Inferior parietal cortex (tissue), 1 donor: Measurements from ENCODE around the gene COL18A1.

Source experiments
- DNase-seq: peaks from one replicate; pipeline ENCODE4 v3.0.0-alpha.2; 2016; ENCODE audit errors: extremely low spot score

COL18A1 gene

DNA sequence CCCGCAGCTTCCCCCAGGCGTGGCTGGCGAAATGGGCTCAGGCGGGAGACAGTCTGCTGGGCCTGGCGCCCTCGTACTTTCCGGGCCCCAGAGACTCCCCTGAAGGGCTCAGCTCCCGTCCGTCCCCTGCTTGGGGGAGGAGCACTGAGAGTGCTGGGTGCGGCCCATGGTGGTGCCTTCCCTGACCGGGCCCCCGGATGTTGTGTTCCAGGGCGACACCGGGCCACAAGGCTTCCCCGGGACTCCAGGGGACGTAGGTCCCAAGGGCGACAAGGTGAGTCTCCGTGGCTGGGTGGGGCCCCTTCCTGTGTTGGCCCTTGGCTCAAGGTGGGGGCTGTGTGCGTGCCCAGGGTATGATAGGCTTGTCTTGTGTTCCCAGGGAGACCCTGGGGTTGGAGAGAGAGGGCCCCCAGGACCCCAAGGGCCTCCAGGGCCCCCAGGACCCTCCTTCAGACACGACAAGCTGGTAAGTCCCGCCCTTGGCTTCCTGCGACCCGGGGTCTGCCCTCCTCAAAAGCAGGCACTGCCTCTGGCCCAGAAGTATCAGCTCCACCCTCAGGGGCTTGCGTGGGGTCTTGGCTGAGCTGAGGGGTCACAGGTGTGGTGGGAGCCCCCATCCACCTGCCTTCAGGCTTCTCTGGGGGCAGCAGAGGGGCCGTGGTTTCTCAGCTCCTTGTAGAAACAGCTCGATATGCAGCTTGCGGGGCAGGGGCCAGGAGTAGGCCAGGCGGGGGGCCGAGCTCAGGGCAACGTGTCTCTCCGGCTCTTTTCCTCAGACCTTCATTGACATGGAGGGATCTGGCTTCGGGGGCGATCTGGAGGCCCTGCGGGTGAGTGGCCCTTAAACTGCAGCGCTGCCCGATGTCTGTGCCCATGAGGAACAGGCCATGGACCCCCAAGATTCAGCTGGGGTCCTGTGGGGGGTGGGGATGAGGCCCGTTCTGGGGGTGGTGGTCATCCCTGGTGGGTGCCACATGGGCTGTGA, 75.0 kb downstream of the COL18A1 start:
- DNase-seq: no peak

DNA sequence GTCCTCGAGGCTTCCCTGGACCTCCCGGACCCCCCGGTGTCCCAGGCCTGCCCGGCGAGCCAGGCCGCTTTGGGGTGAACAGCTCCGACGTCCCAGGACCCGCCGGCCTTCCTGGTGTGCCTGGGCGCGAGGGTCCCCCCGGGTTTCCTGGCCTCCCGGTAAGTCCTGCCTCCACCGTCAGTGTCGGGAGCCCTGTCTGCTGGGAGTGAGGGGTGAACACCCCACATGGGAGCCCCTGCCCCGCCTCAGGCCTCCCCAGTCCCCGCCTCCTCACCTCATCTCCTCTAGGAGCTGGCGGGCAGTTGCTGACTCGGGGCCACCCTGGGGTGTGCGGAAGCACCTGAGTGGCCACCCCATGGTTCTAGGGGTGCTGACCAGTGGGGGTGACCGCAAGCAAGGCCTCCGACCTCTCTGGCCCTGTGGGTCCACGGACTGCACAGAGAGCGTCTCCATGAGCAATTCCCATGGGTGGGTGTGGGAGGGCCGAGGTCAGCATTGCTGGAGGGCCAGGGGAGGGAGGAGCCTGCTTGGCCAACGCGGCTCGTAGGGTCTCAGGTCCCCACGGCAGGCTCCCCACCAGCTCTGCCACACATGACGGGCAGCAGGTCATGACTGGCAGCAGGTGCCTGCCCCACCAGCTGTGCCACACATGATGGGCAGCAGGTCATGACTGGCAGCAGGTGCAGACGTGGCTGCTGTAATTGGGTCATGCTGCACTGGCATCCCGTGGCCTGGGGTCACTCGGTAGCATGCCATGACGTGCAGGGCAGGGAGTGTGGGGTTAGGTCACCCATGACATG, 75.9 kb downstream of the COL18A1 start:
- DNase-seq: no peak

GRCh38 chr21:45481566-45481965, 76.6 kb downstream of the COL18A1 start:
- no peak for DNase-seq

DNA sequence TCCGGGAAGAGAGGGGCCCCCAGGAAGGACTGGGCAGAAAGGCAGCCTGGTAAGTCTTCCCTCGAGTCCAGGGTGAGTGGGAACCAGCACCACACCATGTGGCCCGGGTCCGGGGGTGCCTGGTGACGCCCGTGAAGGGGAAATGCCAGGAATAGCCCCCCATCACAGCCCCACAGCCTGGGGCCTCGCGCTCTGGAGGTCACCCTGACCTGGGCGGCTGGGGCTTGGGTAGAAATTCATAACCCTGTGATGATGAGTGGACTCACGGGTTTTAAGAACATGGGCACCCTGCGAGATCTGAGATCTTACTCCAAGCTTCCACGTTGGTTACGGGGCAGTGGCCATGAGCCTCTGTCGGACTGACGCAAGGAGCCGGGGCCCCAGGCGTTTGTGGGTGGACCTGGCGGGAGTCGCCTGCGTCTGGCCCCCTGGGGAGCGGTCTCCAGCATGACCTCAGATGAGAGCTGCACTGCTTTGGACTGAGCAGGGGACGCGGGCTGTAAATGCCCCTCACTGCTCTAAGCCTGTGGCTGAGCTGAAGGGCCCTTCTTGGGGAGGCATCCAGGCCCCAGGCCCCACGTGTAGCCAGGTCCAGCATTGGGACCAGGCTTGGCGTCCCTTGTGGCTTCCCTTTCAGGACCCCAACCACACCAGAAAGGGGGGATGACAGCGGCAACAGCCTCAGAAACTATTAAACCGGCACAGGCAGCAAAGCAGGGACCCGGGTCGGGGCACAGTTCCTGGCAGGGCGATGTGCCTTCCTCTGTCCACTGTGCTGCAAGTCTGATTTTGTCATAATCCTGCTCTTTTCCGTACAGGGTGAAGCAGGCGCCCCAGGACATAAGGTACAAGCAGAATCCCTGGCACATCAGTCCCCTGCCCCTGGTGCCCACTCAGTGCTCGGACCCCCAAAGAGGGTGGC, 77.3 kb downstream of the COL18A1 start:
- no peak for DNase-seq

GRCh38 chr21:45482899-45483821, 78.2 kb downstream of the COL18A1 start:
- no peak for DNase-seq

- no peak for DNase-seq
Measured at GRCh38 chr21:45484318-45484717, 79.4 kb downstream of the COL18A1 start.

GRCh38 chr21:45485686-45486442, 80.9 kb downstream of the COL18A1 start:
- no peak for DNase-seq

GRCh38 chr21:45486443-45487160, 81.6 kb downstream of the COL18A1 start:
- no peak for DNase-seq

GRCh38 chr21:45487161-45487806, 82.3 kb downstream of the COL18A1 start:
- DNase-seq: no peak

DNA sequence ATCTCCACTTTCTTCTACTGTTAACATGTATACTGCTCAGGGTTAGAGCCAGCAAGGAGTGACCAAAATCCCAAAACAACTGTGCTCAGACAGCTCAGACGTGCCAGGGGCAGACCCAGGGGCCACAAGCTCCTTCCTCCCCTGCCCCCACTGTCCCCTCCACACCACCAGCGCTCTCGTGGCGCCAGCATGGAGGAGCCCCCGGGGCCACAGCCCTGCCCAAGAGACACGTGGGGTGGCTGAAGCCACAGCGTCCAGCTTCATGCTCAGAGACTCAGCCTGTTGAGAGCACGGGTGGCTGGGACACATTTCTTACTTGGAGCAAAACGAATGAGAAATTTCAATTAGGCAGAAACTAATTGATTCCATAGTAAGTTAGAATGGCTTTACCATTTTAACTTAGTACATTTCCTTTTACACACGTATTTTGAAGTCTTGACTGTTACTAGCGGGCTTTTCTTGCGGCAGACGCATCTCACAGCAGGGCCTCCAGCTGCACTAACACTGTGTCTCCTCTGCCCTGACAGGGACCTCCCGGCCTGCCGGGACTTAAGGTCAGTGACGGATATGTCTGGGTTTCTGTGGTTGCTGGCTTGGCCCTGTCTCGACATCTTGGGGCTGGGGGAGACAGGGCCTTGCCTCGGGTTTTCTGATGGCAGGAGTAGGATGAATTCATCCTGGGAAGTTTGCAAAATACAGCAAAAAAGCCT, 83.1 kb downstream of the COL18A1 start:
- no peak for DNase-seq

GRCh38 chr21:45488931-45489721, 84.2 kb downstream of the COL18A1 start:
- DNase-seq: no peak

DNA sequence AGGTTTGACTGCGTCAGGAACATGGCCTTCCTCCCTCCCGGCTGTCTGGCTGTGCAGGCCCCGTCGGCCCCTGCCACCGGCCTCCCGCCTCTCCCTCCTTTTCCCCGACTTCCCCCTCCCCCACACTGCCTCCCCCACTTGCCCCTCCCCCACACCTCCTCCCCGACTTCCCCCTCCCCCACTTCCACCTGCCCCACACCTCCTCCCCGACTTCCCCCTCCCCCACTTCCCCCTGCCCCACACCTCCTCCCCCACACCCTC, 84.7 kb downstream of the COL18A1 start:
- DNase-seq: no peak

GRCh38 chr21:45490049-45490731, 85.2 kb downstream of the COL18A1 start:
- no peak for DNase-seq

- DNase-seq: no peak
Measured at GRCh38 chr21:45491056-45491455, 86.1 kb downstream of the COL18A1 start.

GRCh38 chr21:45491623-45492022, 86.7 kb downstream of the COL18A1 start:
- no peak for DNase-seq

DNA sequence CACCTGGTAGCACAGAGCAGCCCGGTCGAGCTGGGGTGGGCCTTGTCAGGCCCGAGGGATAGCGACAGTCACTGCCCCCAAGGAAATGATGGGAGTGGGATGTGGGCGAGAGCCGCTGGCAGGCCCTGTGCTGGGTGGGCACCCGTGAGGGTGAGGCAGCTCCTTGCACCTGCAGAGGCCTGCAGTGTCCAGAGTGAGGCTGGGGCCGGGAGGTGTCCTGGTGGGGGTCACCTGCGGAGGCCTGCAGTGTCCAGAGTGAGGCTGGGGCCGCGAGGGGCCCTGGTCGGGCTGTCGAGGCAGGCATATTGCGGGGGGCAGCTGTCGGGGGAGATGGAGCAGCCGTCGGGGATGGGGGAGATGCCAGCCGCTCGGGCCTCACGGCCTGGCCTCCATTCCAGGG, 87.8 kb downstream of the COL18A1 start:
- DNase-seq: no peak
